WI38 (cell line): ENCODE data around the gene LENG9.

Source experiments
- H3K4me3 ChIP-seq: 2 replicates; pipeline ENCODE4 v1.5.1; 2011; ENCODE audit warnings: low read depth, mild to moderate bottlenecking, control low read depth, low read length
- TF ChIP-seq, protein P1 (sequence below): IDR thresholded peaks from 2 replicates; pipeline ENCODE4 v1.5.1; 2012; ENCODE audit warnings: low read depth, mild to moderate bottlenecking, control low read depth, low read length

LENG9 gene

DNA sequence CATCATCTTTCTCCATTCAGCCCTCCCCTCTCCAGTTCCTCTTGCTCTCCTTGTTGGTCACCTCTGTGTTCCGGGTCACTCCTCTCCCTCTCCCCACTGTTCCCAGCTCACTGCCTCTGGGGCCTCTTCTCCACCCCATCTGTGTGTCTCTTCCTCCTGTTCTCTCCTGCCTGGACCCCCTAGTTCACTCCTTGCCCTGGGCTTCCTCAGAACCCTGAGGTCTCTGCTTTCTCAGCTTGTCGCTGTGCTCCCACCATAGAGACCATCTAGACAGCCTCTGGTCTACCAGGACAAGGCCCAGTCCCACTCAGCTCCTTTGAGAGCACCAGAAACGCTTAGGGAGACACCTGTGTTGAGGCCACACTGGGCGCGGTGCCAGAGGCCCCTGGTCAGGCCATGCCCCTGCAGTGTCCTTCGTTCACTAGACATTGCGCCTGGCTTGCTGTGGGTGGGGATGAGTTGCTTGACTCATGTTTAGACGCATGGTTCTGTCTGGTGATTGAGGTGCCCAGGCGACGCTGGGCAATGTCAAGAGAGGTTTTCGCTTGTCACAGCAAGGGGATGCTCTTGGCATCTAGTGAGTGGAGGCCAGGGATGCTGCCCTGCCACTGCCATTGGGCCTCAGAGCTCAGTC is 4.8 kb downstream of the LENG9 start:
- TF ChIP-seq, protein P1, sequence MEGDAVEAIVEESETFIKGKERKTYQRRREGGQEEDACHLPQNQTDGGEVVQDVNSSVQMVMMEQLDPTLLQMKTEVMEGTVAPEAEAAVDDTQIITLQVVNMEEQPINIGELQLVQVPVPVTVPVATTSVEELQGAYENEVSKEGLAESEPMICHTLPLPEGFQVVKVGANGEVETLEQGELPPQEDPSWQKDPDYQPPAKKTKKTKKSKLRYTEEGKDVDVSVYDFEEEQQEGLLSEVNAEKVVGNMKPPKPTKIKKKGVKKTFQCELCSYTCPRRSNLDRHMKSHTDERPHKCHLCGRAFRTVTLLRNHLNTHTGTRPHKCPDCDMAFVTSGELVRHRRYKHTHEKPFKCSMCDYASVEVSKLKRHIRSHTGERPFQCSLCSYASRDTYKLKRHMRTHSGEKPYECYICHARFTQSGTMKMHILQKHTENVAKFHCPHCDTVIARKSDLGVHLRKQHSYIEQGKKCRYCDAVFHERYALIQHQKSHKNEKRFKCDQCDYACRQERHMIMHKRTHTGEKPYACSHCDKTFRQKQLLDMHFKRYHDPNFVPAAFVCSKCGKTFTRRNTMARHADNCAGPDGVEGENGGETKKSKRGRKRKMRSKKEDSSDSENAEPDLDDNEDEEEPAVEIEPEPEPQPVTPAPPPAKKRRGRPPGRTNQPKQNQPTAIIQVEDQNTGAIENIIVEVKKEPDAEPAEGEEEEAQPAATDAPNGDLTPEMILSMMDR = no peak
- no peak overlapping the region for H3K4me3 ChIP-seq

DNA sequence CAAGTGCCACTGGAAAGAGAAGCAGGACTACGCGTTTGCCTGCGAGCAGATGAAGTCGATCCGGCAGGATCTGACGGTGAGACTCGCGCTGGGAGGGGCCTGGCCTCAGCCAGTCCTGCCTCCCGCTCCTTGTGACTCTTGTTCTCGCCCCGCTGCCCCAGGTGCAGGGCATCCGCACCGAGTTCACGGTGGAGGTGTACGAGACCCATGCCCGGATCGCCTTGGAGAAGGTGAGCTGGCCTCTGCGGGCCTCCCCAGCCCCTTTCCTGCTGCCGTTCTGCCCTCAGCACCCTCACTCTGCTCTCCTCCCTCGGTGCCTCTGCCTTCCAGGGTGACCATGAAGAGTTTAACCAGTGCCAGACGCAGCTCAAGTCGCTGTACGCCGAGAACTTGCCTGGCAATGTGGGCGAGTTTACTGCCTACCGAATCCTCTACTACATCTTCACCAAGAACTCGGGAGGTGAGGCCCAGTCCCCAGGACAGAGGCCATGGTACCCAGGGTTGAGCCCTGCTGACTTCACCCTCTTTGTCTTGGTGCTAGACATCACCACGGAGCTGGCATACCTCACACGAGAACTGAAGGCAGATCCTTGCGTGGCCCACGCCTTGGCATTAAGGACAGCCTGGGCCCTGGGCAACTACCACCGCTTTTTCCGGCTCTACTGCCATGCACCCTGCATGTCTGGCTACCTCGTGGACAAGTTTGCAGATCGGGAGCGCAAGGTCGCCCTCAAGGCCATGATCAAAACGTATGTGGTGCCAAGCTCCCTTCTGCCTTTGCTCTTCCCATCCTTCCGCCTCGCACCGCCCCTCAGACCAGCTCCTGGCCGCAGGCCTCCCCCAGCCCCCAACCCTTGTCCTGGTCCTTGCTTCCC is 5.6 kb downstream of the LENG9 start:
- no peak overlapping the region for H3K4me3 ChIP-seq
- TF ChIP-seq, protein P1 = no peak

DNA sequence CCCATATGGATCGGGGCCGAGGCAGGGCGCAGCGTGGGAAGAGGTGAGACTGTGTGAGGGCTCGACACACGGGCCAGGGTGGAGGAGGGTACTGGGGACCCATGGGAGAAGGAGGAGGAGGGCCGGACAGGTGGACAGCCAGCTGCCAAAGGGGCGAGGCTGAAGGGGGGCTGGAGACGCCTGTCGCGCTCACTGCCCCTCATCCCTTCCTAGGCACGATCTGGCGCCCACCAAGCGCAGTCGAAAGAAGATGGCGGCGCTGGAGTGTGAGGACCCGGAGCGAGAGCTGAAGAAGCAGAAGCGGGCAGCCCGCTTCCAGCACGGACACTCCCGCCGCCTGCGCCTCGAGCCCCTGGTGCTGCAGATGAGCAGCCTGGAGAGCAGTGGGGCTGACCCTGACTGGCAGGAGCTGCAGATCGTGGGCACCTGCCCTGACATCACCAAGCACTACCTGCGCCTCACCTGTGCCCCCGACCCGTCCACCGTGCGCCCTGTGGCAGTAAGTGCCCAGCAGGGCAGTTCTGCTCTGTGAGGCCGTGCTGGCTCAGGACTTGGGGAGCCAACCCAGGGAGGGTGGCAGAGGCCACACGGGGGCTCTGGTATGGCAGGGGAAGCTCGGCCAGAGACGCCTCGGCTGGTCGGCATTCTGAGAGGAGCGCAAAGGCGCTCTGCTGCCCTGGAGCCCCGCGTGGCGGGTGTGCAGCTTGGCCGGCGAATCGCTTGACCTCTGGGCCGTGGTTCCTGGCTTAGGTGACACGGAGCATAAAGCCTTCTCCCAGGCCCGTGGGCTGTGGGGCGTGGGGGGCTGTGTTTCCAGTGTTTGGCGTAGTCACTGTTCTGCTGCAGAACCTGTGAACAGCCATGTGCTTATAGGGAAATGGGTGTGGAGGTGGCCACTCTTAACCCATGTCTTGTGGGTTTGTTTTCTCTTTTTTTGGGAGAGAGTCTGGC is 6.9 kb downstream of the LENG9 start:
- TF ChIP-seq, protein P1 = no peak
- H3K4me3 ChIP-seq = no peak overlapping the region

DNA sequence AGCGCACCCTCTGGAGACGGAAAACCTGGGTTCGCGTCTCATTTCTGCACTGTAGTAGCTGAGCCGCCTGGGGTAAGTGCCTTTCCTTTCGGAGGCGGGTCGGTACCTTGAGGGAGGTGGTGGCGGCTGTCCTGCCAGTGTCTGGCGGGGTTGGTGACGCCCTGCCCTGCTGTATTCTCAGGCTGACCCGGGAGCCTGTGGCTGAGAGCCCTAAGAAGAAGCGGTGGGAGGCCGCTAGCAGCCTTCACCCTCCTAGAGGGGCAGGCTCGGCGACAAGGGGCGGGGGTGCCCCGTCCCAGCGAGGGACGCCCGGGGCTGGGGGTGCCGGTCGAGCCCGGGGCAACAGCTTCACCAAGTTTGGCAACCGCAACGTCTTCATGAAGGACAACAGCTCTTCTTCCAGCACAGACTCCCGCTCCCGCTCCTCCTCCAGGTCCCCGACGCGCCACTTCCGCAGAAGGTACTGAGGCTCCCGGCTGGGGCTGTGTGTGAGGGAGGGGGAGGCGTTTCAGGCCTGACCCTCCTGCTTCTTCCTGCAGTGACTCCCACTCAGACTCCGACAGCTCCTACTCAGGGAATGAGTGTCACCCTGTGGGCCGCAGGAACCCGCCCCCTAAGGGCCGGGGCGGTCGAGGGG is 7.7 kb downstream of the LENG9 start:
- TF ChIP-seq, protein P1 = no peak
- no peak overlapping the region for H3K4me3 ChIP-seq

DNA sequence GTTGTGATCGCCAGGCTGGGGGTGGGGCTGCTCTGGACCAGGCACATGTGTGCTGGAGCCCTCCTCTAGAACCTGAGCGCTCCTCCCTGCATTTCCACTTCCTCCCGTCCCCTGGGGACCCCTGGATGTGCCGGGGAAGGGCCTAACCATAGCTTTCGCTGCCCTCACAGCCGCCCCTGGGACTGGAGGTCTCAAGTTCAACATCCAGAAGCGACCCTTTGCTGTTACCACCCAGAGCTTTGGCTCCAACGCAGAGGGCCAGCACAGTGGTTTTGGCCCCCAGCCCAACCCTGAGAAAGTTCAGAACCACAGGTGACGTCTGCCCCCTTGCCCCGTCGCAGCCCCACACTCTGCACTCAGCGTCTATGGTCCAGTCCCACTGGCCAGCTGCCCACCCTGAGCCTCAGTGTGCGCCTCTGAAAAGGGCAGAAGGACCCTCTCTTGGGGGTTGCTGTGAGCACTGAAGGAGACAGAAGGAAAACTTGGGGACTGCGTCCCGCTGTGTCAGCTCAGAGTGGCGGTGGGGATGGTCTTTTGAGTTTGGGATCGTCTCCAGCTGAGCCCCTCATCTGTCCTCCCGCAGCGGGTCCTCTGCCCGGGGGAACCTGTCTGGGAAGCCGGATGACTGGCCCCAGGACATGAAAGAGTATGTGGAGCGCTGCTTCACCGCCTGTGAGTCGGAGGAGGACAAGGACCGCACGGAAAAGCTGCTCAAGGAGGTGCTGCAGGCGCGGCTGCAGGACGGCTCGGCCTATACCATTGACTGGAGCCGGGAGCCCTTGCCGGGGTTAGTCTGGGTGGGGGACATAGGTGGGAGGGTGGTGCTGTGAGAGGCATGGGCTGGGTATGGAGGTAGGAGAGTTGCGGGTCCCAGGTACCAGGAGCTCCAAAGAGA is 8.6 kb downstream of the LENG9 start:
- no peak overlapping the region for H3K4me3 ChIP-seq
- TF ChIP-seq, protein P1 = no peak
